Liver (tissue), 9 donors: Measurements from ENCODE around the gene ZNF417. TPM values are rescaled to one million over a fixed set of nuclear protein-coding genes. Genes with fewer than 3 reads are reported as not detected.

Source experiments
- DNase-seq: peaks from one replicate; pipeline ENCODE4 v3.0.0-alpha.2; 2017; ENCODE audit warnings: low spot score
- H3K27ac ChIP-seq, 2 donors: one replicate each; pipeline ENCODE4 v1.7.0; 2013; ENCODE audit warnings: inconsistent platforms in 2 of 2, low read length in 2 of 2, control low read depth in 1 of 2, low read depth in 1 of 2, mild to moderate bottlenecking in 1 of 2
- H3K27me3 ChIP-seq, 4 donors: one replicate each; pipeline versions ENCODE4 v1.6.1 to v1.7.0; 2013; ENCODE audit warnings: low read length in 3 of 4, inconsistent platforms in 1 of 4, mild to moderate bottlenecking in 1 of 4, moderate library complexity in 1 of 4; ENCODE audit not compliant: control insufficient read depth in 4 of 4, insufficient read depth in 4 of 4
- H3K36me3 ChIP-seq, 4 donors: one replicate each; pipeline versions ENCODE4 v1.6.1 to v1.7.0; 2013; ENCODE audit warnings: low read length in 3 of 4, mild to moderate bottlenecking in 3 of 4, low read depth in 1 of 4, moderate library complexity in 1 of 4; ENCODE audit not compliant: control insufficient read depth in 4 of 4, insufficient read depth in 3 of 4
- H3K4me1 ChIP-seq, 4 donors: one replicate each; pipeline versions ENCODE4 v1.6.1 to v1.7.0; 2013; ENCODE audit warnings: low read length in 3 of 4, mild to moderate bottlenecking in 3 of 4, moderate library complexity in 1 of 4; ENCODE audit not compliant: control insufficient read depth in 4 of 4, insufficient read depth in 4 of 4
- H3K4me3 ChIP-seq, 3 donors: one replicate each; pipeline versions ENCODE4 v1.6.1 to v1.7.0; 2013; ENCODE audit warnings: low read length in 3 of 3, control low read depth in 1 of 3, low read depth in 1 of 3, mild to moderate bottlenecking in 1 of 3
- H3K9ac ChIP-seq, 2 donors: one replicate each; pipeline ENCODE4 v1.7.0; 2013; ENCODE audit warnings: low read length in 2 of 2, mild to moderate bottlenecking in 2 of 2, moderate library complexity in 2 of 2, control low read depth in 1 of 2, low read depth in 1 of 2
- H3K9me3 ChIP-seq, 4 donors: one replicate each; pipeline versions ENCODE4 v1.6.1 to v1.7.0; 2013; ENCODE audit warnings: low read length in 3 of 4; ENCODE audit not compliant: control insufficient read depth in 4 of 4
- ATF3 ChIP-seq: IDR thresholded peaks from 2 replicates; pipeline ENCODE4 v1.6.1; 2016; ENCODE audit warnings: antibody characterized with exemption
- CTCF ChIP-seq: fragments of 150-350 bp; IDR thresholded peaks from 2 replicates; pipeline ENCODE4 v1.5.1; 2017; ENCODE audit warnings: improper control_type of control experiment, low read depth, low read length; ENCODE audit not compliant: missing input control
- EGR1 ChIP-seq, 2 donors: IDR thresholded peaks; 2 replicates each; pipeline ENCODE4 v1.6.1; 2016 to 2018; ENCODE audit warnings: antibody characterized with exemption in 2 of 2, low read depth in 2 of 2
- FOXA1 ChIP-seq: IDR thresholded peaks from 2 replicates; pipeline ENCODE4 v1.6.1; 2016; ENCODE audit warnings: antibody characterized with exemption
- FOXA2 ChIP-seq: IDR thresholded peaks from 2 replicates; pipeline ENCODE4 v1.6.1; 2016; ENCODE audit warnings: antibody characterized with exemption
- GABPA ChIP-seq, 2 donors: IDR thresholded peaks in 1 of 2; conservative IDR thresholded peaks in 1 of 2; 2 replicates each; pipeline ENCODE4 v1.6.1; 2016; ENCODE audit warnings: antibody characterized with exemption in 2 of 2, mild to moderate bottlenecking in 1 of 2, moderate library complexity in 1 of 2
- HNF4A ChIP-seq, 2 donors: conservative IDR thresholded peaks; 2 replicates each; pipeline ENCODE4 v1.6.1; 2016; ENCODE audit warnings: antibody characterized with exemption in 2 of 2, mild to moderate bottlenecking in 2 of 2
- HNF4G ChIP-seq: IDR thresholded peaks from 2 replicates; pipeline ENCODE4 v1.6.1; 2016; ENCODE audit warnings: antibody characterized with exemption
- JUND ChIP-seq, 2 donors: IDR thresholded peaks; 2 replicates each; pipeline ENCODE4 v1.6.1; 2016; ENCODE audit warnings: antibody characterized with exemption in 2 of 2
- MAX ChIP-seq: IDR thresholded peaks from 2 replicates; pipeline ENCODE4 v1.6.1; 2016; ENCODE audit warnings: antibody characterized with exemption
- NR2F2 ChIP-seq: IDR thresholded peaks from 2 replicates; pipeline ENCODE4 v1.6.1; 2016; ENCODE audit warnings: antibody characterized with exemption
- RAD21 ChIP-seq, 2 donors: IDR thresholded peaks; 2 replicates each; pipeline ENCODE4 v1.6.1; 2016; ENCODE audit warnings: antibody characterized with exemption in 2 of 2, mild to moderate bottlenecking in 2 of 2
- REST ChIP-seq: IDR thresholded peaks from 2 replicates; pipeline ENCODE4 v1.6.1; 2016; ENCODE audit warnings: antibody characterized with exemption, mild to moderate bottlenecking
- RXRA ChIP-seq, 2 donors: IDR thresholded peaks; 2 replicates each; pipeline ENCODE4 v1.6.1; 2017 to 2018; ENCODE audit warnings: antibody characterized with exemption in 2 of 2, mild to moderate bottlenecking in 1 of 2
- SP1 ChIP-seq: IDR thresholded peaks from 2 replicates; pipeline ENCODE4 v1.6.1; 2018; ENCODE audit warnings: antibody characterized with exemption, mild to moderate bottlenecking
- TAF1 ChIP-seq: conservative IDR thresholded peaks from 2 replicates; pipeline ENCODE4 v1.6.1; 2016; ENCODE audit warnings: antibody characterized with exemption, mild to moderate bottlenecking
- YY1 ChIP-seq: IDR thresholded peaks from 2 replicates; pipeline ENCODE4 v1.6.1; 2016; ENCODE audit warnings: antibody characterized with exemption, mild to moderate bottlenecking
- ZBTB33 ChIP-seq: IDR thresholded peaks from 2 replicates; pipeline ENCODE4 v1.6.1; 2016; ENCODE audit warnings: antibody characterized with exemption
- WGBS: extraction: QIAGEN DNeasy Blood & Tissue Kit; methylation state at CpG from one replicate; pipeline ENCODE4 v1.1.7; 2013; 5-methylcytosine and 5-hydroxymethylcytosine counted together
- polyA plus RNA-seq, 2 donors: library from polyadenylated mRNA; stranded (reverse) in 1 of 2; unstranded in 1 of 2; fragments of 200-250 nt in 1 of 2; fragments of >200 nt in 1 of 2; fragmentation: Nextera tagmentation in 1 of 2; extraction: Ambion mirVana in 1 of 2; gene quantifications; one replicate each; pipeline versions ENCODE4 v1.2.1 to v1.2.3, GENCODE V29; 2013 to 2015
- total RNA-seq, 2 donors: library from RNA; depleted of rRNA; stranded (reverse); fragments of >200 nt; gene quantifications; one replicate each; pipeline ENCODE4 v1.2.3, GENCODE V29; 2014
- donor health status: healthy.
- donor health status: healthy.
- donor health status: healthy.
- donor health status: healthy.
- donor health status: healthy.

ZNF417 gene
- total and polyA plus RNA-seq, 4 donors, result 1.2 to 16.3 (median 7.3) TPM

GRCh38 chr19:57903618-57904184 lies 12.7 kb downstream of the ZNF417 start:
- Histone ChIP-seq H3K27me3 (no peaks in the 10 kb centered on the region), H3K4me1 (peaks cover 0 to 9% (median under 1%) of the 10 kb centered on the region in 4 donors), H3K9ac (no peak overlapping the region), H3K4me3 (peak overlapping the region; percentile 2 to 63 (median 23)), H3K36me3 (peaks cover 0 to 18% (median 9%) of the 10 kb centered on the region in 4 donors), H3K9me3 (peaks cover 0 to 20% (median 8%) of the 10 kb centered on the region in 4 donors), H3K27ac (no peak overlapping the region)
- DNase-seq, result no peak
- TF ChIP-seq REST (no peak), RXRA (IDR thresholded peaks at IDR 0.05) (peak in 1 of 2 donors; percentile 50), EGR1 (IDR thresholded peaks at IDR 0.05; ENCODE audit: low read depth in 2 of 2) (no peak), CTCF (no peak), TAF1 (no peak), ATF3 (no peak), JUND (IDR thresholded peaks at IDR 0.05) (no peak), SP1 (peak; percentile 25), FOXA1 (no peak), GABPA (IDR thresholded peaks at IDR 0.05 in 1 of 2, conservative IDR thresholded peaks at IDR 0.05 in 1 of 2) (no peak), NR2F2 (no peak), YY1 (no peak), HNF4A (conservative IDR thresholded peaks at IDR 0.05) (peak; percentile 85 to 87), RAD21 (IDR thresholded peaks at IDR 0.05) (no peak), FOXA2 (no peak), ZBTB33 (no peak), HNF4G (peak; percentile 34), MAX (peak; percentile 3)
- 28% methylated on average over 7 of the region's 7 CpGs for WGBS
